CD4-positive, alpha-beta T cell treated with Interferon gamma for 1 hour (primary cell): ENCODE data around the gene SH2B2.
A peak's percentile ranks its signal among the peaks of the same experiment; 100 is the strongest.
"Not testable (repeated sequence)": the region's sequence is repeated elsewhere in the genome, so short reads cannot be mapped to it uniquely, and the experiment has no call there.

Source experiments
- DNase-seq: peaks from one replicate; pipeline ENCODE4 v3.0.0-alpha.2; 2020

SH2B2 gene

GRCh38 chr7:102337420-102337819, 50.8 kb downstream of the SH2B2 start:
- DNase-seq, result not testable (repeated sequence)

- not testable (repeated sequence) for DNase-seq
These were observed 54.1 kb downstream of the SH2B2 start for GRCh38 chr7:102340599-102341368.

GRCh38 chr7:102346983-102347382, 60.3 kb downstream of the SH2B2 start:
- not testable (repeated sequence) for DNase-seq

GRCh38 chr7:102356344-102356743, 69.7 kb downstream of the SH2B2 start, which contains the start of gene SPDYE6:
TSS of gene SPDYE6 (minus strand) at chr7:102356444. CDS start at chr7:102356023, 421 bp downstream.
- DNase-seq, result not testable (repeated sequence)

- DNase-seq, result peak; percentile 97
These were observed 77.1 kb downstream of the SH2B2 start for GRCh38 chr7:102363549-102364393.

- DNase-seq, result not testable (repeated sequence)
These were observed 77.8 kb downstream of the SH2B2 start for GRCh38 chr7:102364394-102364886.

- not testable (repeated sequence) for DNase-seq
These were observed 78.7 kb downstream of the SH2B2 start for GRCh38 chr7:102365390-102365789.

GRCh38 chr7:102370038-102370437, 83.4 kb downstream of the SH2B2 start:
- DNase-seq, result not testable (repeated sequence)
